HG03066 (cell line): ENCODE data around the gene SF3B4.
"Not testable (repeated sequence)": the region's sequence is repeated elsewhere in the genome, so short reads cannot be mapped to it uniquely, and the experiment has no call there.

Experiments used
- ATAC-seq: cut with Tn5 transposase; IDR thresholded peaks from one replicate; pipeline ENCODE4 v1.9.1; 2021; ENCODE audit warnings: low read depth; ENCODE audit not compliant: unreplicated experiment

SF3B4 gene, protein sequence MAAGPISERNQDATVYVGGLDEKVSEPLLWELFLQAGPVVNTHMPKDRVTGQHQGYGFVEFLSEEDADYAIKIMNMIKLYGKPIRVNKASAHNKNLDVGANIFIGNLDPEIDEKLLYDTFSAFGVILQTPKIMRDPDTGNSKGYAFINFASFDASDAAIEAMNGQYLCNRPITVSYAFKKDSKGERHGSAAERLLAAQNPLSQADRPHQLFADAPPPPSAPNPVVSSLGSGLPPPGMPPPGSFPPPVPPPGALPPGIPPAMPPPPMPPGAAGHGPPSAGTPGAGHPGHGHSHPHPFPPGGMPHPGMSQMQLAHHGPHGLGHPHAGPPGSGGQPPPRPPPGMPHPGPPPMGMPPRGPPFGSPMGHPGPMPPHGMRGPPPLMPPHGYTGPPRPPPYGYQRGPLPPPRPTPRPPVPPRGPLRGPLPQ

DNA sequence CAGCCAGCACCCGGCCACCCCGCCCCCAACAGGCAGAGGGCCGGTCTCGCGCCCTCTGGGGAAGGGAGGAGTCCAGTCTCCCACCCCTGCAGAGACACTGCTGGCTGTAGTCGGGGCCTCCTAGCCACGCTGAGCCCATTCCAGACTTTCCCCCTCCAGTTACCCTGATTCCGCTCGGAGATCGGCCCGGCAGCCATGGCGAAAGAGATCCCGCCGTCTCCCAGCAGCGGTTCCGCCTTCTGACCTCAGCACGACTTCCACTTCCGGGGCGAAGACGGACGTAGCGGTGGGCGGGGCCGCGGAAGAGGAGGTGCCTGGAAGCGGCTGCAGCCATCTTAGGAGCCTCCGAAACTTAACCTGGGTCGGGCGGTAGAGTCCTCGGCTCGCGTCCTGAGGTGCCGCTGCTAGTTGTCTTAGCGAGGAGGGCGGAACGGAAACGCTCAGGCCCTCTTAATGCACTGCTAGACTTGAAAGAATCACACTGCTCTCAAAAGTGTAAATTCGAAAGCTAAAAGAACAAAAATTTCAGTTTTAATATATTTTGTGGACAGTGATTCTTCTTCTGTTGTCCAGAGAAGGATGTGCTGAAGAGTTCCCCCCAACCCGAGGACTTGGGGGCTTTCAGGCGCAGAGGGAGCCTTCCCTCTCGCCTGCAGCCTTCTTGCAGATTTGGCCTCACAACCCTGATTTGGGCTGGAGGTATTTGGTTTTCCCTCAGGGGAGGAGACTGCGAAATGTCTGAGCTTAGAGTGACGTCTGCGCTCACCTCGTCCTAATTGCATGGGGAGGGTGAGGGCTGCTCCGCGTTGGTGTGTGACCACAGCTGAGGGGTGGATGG lies at the start of gene SF3B4:
Gene SF3B4 (minus strand): TSS at position 241 of the 838 bp plus-strand sequence. CDS start 44 bp downstream, at position 197.
- ATAC-seq: peak; percentile 94

DNA sequence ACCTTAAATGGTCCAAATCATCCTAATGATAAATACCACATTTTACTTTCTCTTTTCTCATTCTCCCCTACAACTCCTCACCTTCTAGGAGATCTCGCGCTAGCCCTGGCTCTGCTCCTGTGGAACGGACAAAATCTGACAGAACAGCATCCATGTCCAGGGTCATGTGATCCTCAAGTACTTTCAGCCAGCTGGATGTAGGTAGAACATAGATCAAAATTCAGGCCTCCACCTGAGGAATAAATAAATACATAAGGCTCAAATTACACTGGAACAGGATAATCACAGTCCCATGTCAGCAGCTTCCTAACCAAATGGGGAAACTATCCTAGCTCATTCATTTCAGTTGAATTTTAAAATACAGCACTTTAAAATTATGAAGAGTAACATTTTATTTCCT lies 49.7 kb upstream of the SF3B4 start:
- ATAC-seq: no peak

DNA sequence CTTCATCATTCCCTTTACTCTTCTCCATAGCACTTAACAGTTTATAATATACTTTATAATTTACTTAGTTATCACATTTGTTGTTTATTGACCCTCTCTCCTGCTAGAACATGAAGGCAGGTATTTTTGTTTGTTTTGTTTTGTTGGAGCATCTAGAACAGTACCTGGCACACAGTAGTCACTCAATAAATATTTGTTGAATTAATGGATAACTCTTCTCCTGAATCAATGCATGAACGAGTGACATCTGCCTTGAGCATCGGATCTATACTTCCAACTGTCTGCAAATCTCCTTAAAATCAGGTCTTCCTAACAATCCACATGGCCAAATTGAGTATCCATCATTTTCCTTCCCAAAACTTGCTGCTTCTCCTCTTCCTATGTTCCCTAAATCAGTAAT lies 44.9 kb upstream of the SF3B4 start:
- no peak for ATAC-seq

DNA sequence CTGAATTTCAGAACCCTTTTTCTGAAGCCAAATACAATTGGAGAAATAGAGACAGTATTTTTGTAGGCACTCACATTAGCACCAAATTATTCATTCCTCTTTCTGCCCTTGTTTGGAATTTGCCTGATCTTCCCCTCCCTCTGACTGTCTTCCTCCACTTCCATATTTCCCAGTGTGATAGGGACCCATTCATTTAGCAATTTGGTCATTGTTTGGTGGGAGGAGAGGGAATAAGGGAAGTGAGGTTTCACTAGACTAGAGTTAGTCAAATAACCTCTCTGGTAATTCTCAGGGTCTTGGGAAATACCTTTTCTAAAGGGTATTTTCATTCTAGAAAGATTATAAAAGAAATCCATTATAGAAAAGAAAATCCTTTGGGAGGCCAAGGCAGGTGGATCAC lies 40.0 kb upstream of the SF3B4 start:
- ATAC-seq: no peak

DNA sequence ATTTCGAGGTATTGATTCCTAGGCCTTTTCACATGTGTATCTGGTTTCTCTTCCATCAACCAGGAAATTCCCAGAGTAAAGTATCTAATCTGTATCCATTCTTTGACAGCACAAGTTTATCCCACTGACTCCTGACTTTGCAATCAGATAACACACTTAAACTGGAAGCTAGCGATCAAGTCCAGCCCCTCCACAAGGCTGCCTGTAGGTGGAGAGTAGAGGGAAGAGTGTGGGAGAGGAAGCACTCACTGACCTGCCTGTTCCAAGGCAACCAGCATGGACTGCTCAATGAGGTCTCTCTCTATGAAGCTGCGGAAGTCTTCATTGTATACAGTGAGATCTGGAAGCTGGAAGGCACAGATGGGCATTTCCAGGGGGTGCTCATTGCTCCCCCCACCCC lies 39.4 kb upstream of the SF3B4 start:
- no peak for ATAC-seq

DNA sequence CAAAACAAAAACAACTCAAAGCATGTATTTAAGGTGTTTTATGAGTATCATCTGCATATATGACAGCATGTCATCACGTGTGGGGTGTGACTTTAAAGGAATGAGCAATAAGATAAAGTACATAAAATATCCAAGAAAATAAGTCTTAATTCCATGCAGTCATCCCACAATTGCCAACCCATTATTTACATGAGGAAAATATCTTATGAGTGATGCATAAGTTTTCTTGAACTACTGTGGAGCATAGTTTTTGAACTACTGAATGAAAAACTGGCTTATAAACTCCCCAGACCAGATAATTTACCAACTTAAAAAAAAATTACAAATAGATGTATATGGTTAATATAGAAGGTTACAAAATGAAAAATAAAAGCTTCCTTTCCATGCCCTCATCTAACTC lies 38.8 kb upstream of the SF3B4 start:
- no peak for ATAC-seq

DNA sequence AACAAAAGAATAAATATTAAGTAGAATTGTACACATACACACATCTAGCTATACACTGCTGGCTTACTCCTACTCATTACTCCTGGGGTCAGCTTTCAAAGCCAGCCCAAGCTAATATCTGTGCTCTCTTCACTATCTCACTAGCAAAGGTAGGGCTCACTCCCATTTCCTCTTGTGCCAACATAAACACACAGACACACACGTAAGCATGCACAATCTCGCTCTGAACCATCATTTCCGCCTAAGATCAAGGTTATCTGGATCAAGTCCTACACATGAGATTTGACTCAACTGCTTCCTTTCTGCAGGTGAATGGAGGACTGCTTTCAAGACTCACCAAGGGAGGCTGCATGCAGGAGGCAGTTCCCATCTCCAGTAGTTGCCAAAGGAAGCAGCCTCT lies 37.8 kb upstream of the SF3B4 start:
- no peak for ATAC-seq

DNA sequence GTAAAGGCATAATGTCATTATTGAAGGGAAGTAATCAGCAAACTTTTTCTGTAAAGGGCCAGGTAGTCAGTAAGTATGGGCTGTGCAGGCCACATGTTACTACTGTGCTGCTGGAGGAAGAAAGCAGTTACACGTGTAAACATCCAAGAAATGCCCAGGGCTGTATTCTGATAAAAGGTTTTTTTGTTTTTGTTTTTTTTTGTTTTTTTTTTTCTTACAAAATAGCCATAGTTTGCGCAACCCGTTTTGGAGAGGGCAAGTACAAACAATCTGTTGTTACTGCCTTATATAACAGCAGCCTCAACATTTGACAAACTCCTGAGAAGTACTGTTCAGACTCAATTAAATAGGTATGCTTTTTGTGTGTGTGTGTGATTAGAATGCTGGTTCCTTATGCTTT lies 35.8 kb upstream of the SF3B4 start:
- no peak for ATAC-seq

DNA sequence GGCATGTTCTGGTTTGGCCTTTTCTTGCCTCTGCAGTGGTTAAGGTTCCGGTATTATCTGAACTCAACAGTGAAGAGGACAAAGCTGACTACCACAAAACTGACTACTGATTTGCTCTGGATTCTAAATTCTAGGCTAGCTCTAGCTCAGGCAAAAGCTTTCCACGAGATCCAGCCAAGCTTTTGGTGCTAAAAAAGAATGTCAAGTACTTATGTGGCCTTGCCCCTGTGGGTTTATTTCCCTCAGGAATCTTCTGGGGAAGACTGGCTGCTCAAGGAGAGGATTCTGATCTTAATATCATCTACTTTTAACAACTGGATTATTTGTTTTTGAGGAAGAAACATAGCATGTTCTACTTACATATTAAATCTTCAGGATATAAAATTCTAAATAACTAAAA lies 35.1 kb upstream of the SF3B4 start:
- no peak for ATAC-seq

DNA sequence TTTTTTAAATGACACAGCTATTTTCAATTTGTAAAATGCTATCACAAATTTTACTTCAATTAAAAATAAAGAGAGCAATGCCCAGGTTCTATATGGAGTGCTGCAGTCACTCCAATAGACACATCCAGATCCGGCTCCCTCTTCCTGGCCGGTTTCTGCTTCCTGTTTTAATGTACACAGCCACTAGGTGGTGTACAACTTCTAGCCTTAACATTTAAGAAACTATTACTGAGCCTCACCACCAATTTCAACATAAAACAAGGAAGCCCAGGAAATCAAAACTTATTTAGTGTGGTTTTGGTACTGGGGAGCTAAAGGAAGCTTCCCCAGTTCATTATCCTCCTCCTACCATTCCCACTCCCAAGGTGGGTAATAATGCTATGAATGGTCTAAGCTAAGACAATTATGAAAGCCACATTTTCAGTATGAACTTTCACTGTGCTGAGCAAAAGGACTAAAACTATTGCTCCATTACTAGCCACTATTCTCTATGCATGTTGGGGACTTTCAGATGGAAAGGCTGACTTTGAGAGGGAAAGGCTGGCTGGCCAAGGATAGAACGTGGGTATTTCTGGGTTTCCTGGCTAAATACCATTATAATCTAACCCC lies 34.5 kb upstream of the SF3B4 start:
- no peak for ATAC-seq

DNA sequence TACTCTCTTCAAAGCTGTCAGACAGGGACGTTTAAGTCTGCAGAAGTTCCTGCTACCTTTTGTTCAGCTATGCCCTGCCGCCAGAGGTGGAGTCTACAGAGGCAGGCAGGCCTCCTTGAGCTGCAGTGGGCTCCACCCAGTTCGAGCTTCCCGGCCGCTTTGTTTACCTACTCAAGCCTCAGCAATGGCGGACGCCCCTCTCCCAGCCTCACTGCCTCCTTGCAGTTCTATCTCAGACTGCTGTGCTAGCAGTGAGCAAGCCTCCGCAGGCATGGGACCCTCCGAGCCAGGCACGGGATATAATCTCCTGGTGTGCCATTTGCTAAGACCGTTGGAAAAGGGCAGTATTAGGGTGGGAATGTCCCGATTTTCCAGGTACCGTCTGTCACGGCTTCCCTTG lies 29.9 kb upstream of the SF3B4 start:
- not testable (repeated sequence) for ATAC-seq

DNA sequence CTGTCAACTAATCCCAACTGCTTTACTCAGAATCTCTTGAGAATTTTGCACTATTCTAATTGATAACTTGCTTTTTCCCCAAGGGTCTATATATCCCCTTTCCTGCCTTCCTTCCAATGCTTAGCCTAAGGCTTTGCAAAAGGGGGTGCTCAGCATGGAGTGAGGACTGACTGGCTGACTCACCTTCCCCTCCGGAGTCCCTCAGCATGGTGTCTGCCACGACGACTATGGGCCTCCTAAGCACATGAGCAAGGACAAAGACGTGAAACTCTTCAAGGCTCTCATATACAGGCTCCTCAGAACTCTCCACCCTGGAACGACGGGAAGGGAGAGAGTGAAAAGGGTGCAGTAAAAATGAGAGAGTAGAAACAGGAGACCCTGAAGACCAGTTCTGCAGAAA lies 22.3 kb upstream of the SF3B4 start:
- no peak for ATAC-seq

DNA sequence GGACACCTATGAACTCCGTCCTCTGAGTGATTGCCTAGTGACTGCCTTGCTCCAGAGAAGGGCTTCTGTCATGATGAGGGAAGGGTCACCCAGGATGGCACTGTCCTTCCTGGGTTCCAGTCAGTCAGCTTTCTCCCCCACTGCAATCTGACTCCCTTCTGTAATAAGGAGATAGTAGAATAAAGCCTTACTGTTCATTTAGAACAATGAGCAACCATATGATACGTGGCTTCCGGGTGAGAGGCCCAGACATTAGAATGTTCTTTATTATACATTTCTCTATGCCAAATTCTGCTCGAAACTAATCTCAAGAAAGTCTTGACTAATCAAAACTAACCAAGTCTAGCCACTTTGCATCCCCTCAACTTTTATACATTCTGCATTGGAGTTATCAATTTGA lies 17.6 kb upstream of the SF3B4 start:
- ATAC-seq: no peak

DNA sequence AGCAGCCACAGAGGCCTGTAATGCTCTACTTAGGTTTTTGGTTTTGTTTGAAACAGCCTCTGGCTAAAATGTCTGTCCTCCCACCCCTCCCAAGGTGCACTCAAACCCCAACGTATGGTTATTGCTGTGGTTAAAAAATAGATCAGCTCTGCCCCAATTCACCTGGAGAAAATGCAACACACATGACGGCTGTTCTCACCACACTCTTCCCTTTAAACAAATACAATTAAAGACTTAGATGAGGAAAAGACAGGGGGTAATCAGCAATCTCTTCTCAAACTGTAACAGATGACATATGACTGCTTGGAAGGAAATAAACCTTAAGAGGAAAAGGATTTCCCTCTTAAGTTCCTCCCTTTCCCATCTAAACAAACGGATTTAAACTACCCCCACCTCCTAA lies 15.3 kb upstream of the SF3B4 start:
- ATAC-seq: no peak

DNA sequence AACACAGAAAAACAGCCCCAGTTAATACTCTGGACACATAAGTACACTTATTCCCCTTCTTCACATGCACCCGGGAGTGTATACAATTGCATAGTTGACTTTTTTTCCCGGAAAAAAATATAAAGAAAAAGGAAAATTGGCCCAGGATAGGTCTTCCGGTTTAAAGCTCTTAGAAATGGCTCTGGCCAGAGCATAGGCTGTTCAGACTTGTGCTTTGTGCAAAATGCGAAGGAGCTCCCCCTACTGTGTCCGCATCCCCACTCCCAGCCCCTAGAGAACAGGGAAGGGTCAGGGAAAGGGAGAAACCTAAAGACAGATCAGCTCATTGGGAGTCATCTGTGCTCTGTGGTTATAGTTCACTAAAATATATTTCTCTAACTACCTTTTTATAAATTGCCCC lies 14.6 kb upstream of the SF3B4 start:
- no peak for ATAC-seq

DNA sequence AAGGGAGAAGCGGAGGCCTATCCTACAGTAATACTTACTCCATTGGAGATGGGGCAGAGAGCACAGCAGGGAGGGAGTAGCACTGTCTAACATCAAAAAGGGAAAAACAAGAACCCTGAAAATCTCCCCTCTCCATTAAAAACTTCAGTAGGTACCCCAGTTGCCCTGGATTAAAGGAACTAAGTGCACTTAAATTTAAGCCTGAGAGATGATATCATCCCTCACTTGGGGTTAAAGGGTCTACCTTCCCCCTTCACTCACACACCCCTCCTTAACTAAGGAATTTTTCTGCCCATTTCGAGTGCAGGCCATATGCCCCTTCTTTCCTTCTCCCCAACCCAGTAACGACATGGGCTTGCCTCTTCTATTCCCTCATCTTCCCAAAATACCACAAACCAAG lies 12.8 kb upstream of the SF3B4 start:
- ATAC-seq: no peak

DNA sequence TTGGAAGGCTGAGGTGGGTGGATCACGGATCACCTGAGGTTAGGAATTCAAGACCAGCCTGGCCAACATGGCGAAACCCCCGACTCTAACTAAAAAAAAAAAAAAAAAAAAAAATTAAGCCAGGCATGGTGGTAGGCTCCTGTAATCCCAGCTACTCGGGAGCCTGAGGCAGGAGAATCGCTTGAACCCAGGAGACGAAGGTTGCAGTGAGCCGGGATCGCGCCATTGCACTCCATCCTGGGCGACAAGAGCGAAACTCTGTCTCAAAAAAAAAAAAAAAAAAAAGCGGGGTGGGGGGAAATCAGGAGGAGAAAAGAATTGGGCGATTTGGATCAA lies 11.0 kb upstream of the SF3B4 start:
- not testable (repeated sequence) for ATAC-seq

DNA sequence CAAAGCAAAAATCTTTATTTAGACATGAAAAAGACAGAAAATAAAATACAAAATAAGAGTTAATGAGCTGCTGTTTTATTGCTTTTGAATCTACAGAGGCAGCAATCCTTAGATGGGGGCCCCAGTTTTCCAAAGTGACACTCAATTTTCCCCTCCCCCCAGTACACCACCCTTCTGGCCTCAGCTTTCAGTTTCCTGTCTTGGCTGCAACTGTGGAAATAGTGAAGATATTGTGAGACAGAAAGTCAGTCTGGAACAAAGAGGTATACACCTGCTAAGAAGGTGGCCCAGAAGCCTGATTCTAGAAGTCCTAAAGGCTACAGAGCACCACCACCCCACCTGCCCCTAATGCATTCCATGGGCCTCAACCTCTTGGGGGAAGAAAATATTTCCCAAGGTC lies 10.2 kb upstream of the SF3B4 start:
- no peak for ATAC-seq

DNA sequence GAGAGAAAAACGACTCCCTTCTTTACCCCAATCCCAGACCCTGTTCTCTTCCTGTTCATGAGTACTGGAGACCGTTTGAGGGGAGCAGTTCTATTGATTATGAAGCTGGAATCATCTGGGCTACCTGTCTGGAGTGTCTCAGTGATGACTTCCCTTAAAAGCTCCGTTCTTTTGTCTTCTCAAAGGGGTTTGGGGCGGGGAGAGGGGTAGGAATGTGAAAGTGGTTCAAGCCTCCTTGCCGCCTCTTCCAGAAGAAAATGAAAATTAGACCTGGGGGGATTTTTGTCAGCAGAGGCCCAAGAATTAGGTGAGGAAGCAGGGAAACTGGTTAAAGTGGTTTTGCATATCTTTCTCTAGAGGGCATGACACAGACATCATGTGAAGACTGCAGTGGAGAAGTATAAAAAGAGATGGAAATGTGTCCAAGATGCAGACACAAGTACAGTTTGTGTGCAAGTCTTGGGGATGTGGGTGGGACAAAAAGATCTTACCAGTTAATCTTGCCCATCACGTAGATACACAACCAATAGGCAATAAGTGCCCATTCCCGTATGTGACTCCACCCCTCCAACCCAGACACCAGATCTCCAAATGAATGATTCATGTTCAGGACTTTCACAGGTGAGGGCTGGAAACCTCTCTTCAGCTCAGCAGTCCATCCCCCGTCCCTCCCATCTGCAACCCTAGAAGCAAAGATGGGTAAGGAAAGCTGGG lies 9.5 kb upstream of the SF3B4 start:
- no peak for ATAC-seq

DNA sequence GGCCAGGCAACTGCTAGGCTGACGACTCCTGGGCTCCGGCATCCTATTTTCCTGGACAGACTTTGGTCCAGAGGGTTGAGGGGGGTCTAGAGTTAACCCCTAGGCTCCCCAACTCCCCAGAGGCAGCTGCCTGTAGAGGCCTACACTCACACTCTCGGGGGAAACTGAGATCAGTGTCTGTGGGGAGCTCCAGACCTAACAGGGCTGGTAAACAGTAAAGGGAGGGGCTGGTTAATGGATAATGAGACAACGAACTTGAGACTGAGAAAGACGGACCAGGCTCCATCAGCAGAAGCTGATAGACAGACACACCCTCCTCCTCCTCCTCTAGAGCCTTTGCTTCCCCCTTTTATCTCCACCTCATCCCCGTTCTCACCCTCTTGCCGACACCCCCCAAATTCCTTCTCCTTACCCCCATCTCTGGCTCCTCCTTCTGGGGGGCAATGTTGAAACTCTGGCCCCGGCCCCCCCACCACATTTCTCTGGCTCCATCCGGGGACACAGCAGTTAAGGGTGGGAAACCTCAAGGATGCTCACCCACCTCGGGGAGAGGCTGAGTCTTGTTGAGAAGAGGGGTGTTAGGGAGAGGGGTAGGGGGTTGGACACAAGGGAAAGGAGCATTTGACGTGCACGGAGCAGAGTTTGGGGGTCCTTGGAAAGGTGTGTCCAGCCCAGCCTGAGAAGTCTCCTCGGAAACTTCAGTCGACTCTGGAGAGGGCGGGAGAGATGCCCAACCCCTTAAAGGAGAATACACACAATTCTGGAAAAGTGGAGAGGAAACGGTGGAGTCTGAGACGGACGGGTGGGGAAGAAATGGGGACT lies 8.8 kb upstream of the SF3B4 start, which contains the start of gene MTMR11:
Gene MTMR11 (minus strand): TSS at position 710 of the 822 bp plus-strand sequence. CDS start 232 bp downstream, at position 478.
- ATAC-seq: no peak
